CD4-positive, alpha-beta T cell treated with Interleukin-6 at 100 ng/mL for 8 hours (primary cell): ENCODE results near the gene SLC27A1.
"Not testable (repeated sequence)": the region's sequence is repeated elsewhere in the genome, so short reads cannot be mapped to it uniquely, and the experiment has no call there.

Experiments
- DNase-seq: peaks from one replicate; pipeline ENCODE4 v3.0.0-alpha.2; 2020; ENCODE audit warnings: mixed read lengths, low spot score

The SLC27A1 gene

DNA sequence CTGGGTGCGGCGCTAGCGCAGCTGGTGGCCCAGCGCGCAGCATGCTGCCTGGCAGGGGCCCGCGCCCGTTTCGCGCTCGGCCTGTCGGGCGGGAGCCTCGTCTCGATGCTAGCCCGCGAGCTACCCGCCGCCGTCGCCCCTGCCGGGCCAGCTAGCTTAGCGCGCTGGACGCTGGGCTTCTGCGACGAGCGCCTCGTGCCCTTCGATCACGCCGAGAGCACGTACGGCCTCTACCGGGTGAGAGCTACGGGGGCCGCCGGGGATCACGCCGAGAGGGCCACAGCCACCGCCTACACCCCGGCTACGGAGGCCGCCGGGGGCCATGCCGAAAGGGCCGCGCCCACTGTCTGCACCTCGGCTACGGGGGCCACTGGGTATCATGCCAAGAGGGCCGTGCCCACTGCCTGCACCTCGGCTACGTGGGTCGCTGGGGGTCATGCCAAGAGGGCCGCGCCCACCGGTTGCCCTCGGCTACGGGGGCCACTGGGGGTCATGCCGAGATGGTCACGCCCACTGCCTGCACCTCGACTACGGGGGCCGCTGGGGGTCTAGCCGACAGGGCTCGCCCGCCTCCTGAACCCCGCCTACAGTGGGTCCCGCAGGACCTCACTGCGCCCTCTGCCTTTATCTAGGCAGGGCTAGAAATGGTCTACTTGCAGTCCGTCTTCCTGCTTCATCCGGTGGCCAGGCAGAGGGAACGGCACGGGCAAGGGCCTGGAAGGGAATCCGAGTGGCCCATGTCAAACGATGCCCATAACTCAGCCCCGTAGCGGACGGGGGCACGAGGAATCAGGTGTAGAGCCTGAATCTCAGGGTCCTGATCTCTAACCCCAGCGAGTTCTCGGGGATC lies 41.6 kb downstream of the SLC27A1 start:
- peak; percentile 88 for DNase-seq

DNA sequence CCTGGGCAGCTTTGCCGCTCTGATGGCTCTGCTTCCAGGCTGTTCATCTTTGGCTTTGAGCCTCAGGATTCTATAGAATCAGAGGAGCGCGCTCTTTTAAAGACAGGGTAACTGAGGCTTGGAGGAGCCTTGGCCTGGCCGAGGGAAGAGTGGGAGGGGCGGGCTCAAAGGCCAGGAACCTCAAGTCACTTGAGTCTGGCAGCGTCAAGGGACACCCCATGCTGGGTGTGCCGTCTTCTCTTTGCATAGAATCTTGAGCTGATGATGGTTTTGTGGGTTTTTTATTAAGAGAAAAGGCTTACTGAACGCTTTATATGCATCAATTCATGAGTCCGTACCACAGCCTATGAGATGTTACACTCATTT lies 42.2 kb downstream of the SLC27A1 start:
- DNase-seq = no peak

DNA sequence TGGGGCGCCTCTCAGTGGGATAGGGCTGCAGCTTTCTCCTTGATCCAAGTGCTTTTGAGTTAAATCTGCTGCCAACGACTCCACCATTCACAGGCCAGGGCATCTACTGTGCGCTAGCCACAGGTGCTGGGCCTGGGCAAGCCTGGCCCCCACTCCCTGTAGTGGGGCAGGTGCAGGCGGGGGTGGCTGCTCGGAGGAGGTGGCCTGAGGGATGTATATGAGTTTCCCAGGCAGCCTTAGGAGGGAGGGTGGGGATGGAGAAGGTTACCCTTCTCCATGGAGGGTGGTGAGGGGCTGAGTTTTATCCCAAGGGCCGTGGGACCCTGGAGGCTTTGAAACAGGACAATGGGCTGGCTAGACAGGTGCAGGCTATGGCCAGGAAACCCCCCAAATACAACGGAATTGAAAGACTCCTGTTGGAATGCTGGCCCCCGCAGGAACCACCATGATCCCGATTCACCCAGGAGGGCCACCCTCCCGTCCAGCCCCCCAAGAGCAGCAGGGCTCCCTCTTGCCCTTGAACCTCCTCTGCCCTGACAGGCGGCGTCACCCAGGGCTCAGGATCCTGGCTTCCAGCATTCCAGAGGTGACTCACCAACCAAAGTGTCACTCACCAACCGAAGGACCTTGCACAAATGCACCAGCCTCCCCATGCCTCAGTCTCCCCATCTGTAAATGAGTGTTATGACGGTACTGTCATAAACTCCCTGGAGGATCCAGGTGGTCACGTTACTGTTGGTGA lies 45.3 kb downstream of the SLC27A1 start:
- DNase-seq = no peak

DNA sequence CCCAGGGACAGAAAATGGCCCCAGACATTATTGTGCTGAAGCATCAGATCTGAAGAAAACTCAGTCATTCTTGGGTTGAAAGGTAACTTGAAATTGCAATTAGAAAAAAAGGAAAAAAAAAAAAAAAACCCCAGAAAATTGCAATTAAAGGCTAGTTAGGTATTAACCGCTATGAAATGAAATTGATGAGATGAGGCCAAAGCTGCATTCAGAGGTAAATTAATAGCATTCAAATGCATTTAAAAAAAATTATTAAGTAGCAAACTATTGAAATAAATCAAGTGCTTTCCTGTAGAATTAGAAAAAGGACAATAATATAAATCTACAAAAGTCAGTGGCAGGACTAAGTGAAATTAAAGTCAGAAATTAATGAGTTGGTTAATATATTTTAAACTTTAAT lies 47.6 kb downstream of the SLC27A1 start:
- DNase-seq = no peak

DNA sequence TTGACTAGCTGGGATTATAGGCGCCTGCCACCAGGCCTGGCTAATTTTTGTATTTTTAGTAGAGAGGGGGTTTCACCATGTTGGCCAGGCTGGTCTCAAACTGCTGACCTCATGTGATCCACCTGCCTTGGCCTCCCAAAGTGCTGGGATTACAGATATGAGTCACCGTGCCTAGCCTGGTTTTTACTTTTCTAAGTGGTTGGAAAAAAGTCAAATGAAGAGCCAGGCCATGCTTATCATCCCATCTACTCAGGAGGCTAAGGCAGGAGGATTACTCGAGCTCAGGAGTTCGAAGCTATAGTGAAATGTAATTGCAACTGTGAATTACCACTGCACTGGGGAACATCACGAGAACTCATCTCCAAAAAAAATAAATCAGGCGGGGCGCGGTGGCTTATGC lies 48.3 kb downstream of the SLC27A1 start:
- DNase-seq = not testable (repeated sequence)

DNA sequence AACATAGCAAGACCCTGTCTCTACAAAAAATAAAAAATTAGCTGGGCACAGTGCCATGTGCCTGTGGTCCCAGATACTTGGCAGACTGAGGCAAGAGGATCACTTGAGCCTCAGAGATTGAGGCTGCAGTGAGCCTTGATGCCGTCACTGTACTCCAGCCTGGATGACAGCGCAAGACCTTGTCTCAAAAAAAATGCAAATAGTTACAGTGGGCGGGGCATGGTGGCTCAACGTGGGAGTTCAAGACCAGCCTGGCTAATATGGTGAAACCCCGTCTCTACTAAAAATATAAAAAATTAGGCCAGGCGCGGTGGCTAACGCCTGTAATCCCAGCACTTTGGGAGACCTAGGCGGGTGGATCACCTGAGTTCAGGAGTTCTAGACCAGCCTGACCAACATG lies 49.6 kb downstream of the SLC27A1 start:
- no peak for DNase-seq

DNA sequence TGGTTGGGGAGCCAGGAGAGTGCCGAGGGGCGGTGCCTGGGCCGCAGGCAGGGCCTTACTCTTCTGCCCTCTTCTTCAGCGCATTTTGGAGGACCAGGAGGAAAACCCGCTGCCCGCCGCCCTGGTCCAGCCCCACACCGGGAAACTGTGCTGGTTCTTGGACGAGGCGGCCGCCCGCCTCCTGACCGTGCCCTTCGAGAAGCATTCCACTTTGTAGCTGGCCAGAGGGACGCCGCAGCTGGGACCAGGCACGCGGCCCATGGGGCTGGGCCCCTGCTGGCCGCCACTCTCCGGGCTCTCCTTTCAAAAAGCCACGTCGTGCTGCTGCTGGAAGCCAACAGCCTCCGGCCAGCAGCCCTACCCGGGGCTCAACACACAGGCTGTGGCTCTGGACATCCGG lies 50.5 kb downstream of the SLC27A1 start:
- no peak for DNase-seq

DNA sequence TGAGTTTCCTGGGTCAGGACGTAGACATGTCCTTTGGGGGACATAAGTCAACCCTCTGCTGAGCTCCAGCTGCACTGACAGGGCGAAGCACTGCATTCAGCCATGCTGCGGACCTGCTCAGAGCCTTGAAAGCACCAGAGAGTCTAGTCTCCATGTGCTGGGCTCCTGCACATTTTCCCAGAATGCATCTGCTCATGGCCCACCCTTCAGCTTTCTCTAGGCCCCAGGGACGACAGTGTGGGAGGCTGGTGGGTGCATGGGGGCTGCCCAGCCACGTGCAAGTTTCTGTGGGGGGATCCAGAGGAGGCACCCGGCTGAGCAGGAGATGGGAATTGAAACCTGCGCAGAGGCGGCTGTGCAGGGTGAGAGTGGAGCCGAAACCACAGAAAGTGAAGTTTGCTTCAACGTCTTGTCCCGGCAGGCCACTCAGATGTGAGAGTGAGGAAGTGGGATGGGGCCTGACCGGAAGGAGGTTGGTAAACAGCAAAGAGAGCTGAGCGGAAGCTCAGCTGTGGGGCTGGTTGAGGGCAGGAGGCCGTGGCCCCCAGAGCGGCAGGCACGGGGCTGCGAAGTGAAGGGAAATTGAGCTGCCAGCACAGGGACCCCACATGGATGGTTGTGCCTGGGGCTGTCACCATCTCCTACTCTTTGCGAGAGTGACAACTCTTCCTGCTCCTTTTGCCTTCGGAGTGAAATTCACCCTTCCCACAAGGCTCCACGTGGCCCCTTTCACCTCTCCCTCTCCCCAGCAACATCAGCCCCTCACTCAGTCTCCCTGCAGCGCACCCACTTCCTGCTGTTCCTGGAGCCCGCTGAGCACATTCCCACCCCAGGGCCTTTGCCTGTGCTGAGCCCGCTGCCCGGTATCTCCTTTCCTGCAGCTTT lies 52.9 kb downstream of the SLC27A1 start:
- DNase-seq = peak; percentile 67

DNA sequence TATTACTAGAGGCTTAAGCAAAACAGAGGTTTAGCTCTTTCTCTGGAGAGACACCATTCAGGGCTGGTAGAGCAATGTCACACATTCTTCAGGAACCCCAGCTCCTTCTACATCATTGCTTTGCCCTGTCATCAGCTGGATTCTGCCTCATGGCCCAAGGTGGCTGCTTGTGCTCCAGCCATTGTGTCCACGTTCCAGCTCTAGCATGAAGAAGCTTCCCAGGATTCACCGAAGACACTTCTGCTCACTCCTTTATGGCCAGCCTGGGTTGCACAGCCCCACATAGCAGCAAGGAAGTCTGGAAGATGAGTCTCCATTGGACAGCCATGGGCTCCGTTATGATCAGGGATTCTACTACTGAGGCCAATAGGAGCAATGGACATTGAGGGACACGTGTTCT lies 54.3 kb downstream of the SLC27A1 start:
- DNase-seq = no peak

DNA sequence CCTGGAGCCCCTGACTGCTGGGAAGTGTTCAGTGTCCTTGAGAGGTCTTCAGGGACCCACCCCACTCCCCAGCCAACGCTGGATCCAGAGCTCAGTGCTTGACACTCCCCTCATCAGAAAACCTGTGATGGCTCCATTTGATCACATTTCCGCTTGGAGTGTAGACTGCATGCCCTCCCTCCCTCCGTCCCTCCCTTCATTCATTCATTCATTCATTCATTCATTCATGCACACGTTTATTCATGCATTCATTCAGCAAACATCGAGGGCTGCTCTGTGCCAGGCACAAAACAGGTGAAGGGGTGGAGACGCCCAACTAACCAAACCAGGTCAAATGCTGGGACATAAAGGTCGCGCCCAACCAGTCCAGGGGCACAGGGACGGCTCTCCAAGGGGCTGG lies 54.8 kb downstream of the SLC27A1 start:
- DNase-seq = no peak

DNA sequence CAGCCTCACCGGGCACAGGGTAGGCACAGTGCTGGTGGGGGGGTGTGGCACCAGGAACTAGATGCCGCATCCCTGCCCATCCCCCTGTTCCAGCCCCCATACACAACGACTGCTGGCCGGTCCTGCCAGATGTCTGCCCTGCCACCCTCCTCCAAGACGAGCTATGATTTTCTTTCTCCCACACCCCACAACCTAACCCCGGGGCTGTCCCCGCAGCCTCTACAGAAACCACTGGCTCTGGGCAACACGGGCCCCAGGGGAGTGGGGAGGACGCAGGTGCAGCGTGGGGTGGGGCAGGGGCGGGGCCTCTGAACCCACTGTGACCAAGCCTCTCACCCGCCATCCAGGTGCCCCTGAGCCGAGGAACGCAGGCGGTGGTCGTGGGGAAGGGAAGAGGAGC lies 56.6 kb downstream of the SLC27A1 start:
- DNase-seq = no peak

DNA sequence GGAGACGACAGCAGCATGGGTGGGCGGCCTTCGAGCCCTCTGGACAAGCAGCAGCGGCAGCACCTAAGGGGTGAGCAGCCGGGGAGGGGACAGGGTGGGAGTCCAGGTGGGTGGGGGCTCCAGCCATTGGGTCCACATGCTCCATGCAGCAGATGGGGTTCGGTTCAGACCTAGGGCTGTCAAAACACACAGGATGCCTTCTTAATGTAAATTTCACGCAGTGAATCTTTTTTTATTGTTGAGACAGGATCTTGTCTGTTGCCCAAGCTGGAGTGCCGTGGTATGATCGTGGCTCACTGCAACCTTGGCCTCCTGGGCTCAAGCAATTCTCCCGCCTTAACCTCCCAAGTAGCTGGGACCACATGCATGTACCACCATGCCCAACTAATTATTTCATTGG lies 57.0 kb downstream of the SLC27A1 start:
- no peak for DNase-seq

DNA sequence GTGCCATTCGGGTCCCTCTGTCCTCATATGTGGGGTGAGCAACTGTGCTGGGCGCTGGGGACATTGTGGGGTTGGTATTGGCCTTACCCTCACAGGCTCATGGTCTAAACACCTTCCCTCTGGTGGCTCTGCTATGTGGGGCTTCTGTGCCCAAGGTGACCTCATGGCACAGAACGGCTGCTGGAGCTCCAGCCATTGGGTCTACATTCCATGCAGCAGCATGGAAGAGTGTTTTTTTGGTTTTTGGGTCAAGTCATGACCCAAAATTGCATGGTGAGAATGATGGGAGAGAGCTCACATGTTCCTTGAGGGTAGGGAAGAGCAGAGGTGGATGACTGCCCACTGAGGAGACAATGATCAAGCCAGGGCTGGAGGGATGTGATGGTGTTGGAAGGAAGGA lies 58.3 kb downstream of the SLC27A1 start:
- DNase-seq = no peak

DNA sequence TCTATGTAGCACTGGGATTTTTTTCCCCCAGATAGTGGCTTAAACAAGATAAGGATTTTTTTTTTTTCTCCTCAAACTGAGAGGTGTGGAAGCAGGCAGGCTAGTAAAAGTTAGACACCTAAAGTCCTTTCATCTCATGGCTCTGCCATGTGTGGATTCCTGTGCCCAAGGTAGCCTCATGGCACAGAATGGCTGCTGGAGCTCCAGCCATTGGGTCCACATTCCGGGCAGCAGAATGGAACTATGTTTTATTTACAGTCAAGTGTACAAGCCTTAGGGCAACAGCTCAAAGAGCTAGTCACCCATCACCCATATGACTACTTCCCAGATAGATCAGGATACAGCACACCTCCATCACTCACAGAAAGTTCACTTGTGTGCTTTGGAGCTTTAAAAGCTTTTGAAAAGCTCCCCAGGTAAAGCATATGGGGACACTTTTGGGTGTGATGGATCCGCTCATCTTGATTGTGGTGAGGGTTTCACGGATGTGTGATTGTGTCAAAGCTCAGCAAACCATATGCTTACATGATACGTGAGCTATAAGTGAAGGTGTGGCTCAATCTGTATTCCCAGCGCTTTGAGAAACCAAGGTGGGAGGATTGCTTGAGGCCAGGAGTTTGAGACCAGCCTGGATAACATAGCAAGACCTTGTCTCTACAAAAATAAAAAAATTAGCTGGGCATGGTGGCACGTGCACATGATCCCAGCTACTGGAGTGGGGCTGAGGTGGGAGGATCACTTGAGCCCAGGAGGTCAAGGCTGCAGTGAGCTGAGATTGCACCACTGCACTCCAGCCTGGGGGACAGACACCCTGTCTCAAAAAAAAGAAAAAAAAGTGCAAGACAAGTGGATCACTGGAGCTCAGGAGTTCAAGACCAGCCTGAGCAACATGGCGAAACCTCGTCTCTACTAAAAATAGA lies 59.2 kb downstream of the SLC27A1 start:
- DNase-seq = no peak

DNA sequence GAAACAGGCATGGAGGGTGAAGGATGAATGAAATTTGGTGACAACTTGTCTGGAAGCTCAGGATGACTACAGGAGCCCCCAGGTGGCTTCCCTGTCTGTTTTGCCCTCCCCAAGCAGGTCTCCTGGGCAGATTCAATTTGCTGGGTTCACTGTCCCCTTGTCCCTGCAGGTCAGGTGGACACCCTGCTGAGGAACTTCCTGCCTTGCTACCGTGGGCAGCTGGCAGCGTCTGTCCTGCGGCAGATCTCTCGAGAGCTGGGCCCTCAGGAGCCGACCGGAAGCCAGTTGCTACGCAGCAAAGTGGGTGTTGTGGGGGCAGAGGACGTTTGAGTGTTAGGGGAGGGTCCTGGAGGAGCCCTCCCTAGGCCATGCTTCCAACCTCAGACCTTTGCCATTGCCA lies 60.3 kb downstream of the SLC27A1 start:
- no peak for DNase-seq

DNA sequence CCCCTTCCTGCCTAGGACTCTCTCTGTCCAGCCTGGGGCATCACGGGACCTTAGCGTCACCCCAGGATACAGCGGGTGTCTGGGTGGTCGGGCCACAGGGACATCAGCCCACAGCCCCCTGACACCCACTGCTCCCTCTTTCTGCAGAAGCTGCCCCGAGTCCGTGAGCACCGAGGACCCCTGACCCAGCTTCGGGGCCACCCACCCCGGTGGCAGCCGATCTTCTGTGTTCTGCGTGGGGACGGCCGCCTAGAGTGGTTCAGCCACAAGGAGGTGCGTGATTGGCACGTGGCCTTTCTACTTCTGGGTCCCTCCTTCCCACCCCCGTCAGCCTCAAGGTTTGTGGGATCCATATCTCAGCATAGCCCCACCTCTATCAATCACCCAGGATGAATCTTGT lies 61.8 kb downstream of the SLC27A1 start:
- no peak for DNase-seq

DNA sequence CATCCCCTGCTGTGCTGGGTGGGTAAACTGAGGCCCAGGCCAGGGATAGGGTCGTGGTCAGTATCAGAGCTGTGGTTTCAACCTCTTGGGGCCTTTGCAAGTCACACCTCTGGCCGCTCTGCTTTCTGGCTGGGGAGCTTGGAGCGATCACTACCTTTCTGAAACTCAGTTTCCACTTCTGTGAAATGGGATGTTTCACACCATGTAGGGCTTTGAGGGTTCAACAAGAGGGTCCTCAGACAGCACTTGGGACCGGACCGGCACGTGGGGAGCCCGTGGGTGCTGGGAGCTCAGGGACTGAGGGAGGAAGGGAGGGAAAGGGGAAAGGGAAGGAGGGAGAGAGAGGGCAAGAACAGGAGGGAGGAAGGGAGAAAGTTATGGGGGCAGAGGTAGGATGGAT lies 62.2 kb downstream of the SLC27A1 start:
- DNase-seq = no peak

DNA sequence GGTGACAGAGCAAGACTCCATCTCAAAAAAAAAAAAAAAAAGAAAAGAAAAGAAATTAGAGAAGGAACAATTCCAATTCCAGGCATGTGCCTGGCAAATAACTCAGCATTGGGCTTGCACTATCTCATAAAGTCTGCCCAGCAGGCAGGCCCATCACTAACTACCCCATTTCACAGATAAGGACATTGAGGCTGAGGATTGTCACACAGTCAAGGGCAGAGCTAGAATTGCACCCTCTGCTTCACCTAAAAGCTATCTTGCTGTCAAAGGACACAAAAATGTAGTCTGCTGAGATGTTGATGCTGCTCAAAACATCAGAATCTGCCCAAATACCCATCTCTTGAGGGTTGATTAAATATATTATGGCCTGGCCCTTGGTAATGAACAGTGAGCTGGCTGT lies 64.4 kb downstream of the SLC27A1 start:
- no peak for DNase-seq

DNA sequence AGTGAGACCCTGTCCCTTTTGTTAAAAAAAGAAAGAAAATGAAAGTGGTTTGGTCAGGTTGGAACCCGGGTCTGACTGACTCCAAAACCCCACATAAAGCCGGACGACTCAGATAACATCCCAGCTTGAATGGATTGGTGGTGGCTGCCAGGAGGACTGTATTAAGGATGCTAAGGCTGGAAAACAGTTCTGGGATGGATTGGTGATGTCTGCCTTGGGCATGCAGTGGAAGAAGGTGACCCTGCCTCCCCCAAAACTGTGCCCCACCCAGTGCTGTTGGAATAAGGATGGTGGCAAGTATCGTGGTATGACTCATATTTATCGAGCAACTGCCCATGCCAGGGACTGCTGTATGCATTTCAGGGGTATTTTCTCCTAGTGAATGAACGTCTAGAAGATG lies 66.6 kb downstream of the SLC27A1 start:
- DNase-seq = no peak

DNA sequence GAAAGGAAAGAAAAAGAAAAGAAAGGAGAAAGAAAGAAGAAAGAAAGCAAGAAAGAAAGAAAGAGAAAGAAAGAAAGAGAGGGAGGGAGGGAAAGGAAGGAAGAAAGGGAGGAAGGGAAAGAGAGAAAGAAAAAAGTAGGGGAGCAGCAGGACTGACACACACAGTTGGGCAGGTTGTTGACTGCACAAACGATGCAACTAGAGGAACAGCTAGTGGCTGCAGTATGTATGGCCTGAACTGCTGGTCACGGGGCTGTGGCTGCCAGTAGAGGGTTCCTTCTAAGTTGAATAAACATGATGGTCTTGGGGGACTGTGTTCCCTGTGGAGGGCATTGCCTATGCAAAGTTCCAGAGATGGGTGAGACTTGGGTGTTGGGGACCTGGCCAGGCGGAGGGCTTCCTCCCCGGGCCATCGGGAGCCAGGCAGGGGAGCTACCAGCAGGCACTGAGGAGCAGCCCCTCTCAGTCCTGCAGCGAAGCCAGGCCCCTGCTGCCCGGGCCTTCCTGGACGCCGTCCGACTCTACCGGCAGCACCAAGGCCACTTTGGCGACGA lies 68.4 kb downstream of the SLC27A1 start:
- DNase-seq = no peak
